ENCODE data around the gene TRAIP.

Gene TRAIP

GRCh38 chr3:49876567-49876966, 20.2 kb upstream of the TRAIP start:
- H3K27ac ChIP-seq, result no peak overlapping the region
- no peak for DNase-seq (ENCODE audit: low read depth, low spot score)

- H3K27ac ChIP-seq, result no peak overlapping the region
These were observed 17.3 kb upstream of the TRAIP start for GRCh38 chr3:49873623-49874022.

GRCh38 chr3:49872801-49873281, 16.5 kb upstream of the TRAIP start:
- no peak for DNase-seq (ENCODE audit: low read depth, low spot score)
- no peak overlapping the region for H3K27ac ChIP-seq

More at GRCh38 chr3:49873623-49874022, 17.3 kb upstream of the TRAIP start:
- DNase-seq (ENCODE audit: low read depth, low spot score), result no peak

GRCh38 chr3:49871531-49872153, 15.3 kb upstream of the TRAIP start:
- DNase-seq (ENCODE audit: low read depth, low spot score), result no peak
- no peak overlapping the region for H3K27ac ChIP-seq

GRCh38 chr3:49869525-49870126, 13.3 kb upstream of the TRAIP start, which contains the start of gene CAMKV:
CAMKV (minus strand) TSS chr3:49869906; CDS start chr3:49862388, 7,518 bp downstream.
- no peak for DNase-seq (ENCODE audit: low read depth, low spot score)
- H3K27ac ChIP-seq, result no peak within 1 kb of the TSS

- H3K27ac ChIP-seq, result no peak overlapping the region
- no peak for DNase-seq (ENCODE audit: low read depth, low spot score)
These were observed 12.6 kb upstream of the TRAIP start for GRCh38 chr3:49868862-49869466.

- H3K27ac ChIP-seq, result no peak overlapping the region
- no peak for DNase-seq (ENCODE audit: low read depth, low spot score)
These were observed 11.5 kb upstream of the TRAIP start for GRCh38 chr3:49867871-49868321.

- no peak for DNase-seq (ENCODE audit: low read depth, low spot score)
- H3K27ac ChIP-seq, result no peak overlapping the region
These were observed 11.0 kb upstream of the TRAIP start for GRCh38 chr3:49867400-49867799.

GRCh38 chr3:49865198-49865784, 8.9 kb upstream of the TRAIP start:
- no peak overlapping the region for H3K27ac ChIP-seq
- no peak for DNase-seq (ENCODE audit: low read depth, low spot score)

- no peak overlapping the region for H3K27ac ChIP-seq
- DNase-seq (ENCODE audit: low read depth, low spot score), result no peak
These were observed 8.1 kb upstream of the TRAIP start for GRCh38 chr3:49864505-49864904.

GRCh38 chr3:49859576-49860305, 3.4 kb upstream of the TRAIP start:
- H3K27ac ChIP-seq, result no peak overlapping the region
- no peak for DNase-seq (ENCODE audit: low read depth, low spot score)

GRCh38 chr3:49855662-49856061, 702 bp downstream of the TRAIP start:
- no peak for DNase-seq (ENCODE audit: low read depth, low spot score)
- no peak overlapping the region for H3K27ac ChIP-seq

GRCh38 chr3:49845694-49846093, 10.7 kb downstream of the TRAIP start:
- H3K27ac ChIP-seq, result no peak overlapping the region
- no peak for DNase-seq (ENCODE audit: low read depth, low spot score)

- DNase-seq (ENCODE audit: low read depth, low spot score), result no peak
- H3K27ac ChIP-seq, result no peak overlapping the region
These were observed 11.7 kb downstream of the TRAIP start for GRCh38 chr3:49844464-49845183.

- no peak overlapping the region for H3K27ac ChIP-seq
- DNase-seq (ENCODE audit: low read depth, low spot score), result no peak
These were observed 13.4 kb downstream of the TRAIP start for GRCh38 chr3:49842843-49843517.

- no peak for DNase-seq (ENCODE audit: low read depth, low spot score)
These were observed 14.6 kb downstream of the TRAIP start for GRCh38 chr3:49841806-49842205.

GRCh38 chr3:49841126-49841696, 15.2 kb downstream of the TRAIP start:
- H3K27ac ChIP-seq, result no peak overlapping the region
- DNase-seq (ENCODE audit: low read depth, low spot score), result no peak

More at GRCh38 chr3:49841806-49842205, 14.6 kb downstream of the TRAIP start:
- H3K27ac ChIP-seq, result no peak overlapping the region

- DNase-seq (ENCODE audit: low read depth, low spot score), result no peak
These were observed 16.0 kb downstream of the TRAIP start for GRCh38 chr3:49840388-49840787.

More at GRCh38 chr3:49840388-49840787, 16.0 kb downstream of the TRAIP start:
- H3K27ac ChIP-seq, result no peak overlapping the region
